GM21619 (cell line): ENCODE data around the gene WDR33.
"Not testable (repeated sequence)": the region's sequence is repeated elsewhere in the genome, so short reads cannot be mapped to it uniquely, and the experiment has no call there.

Source experiments
- ATAC-seq: cut with Tn5 transposase; IDR thresholded peaks from one replicate; pipeline ENCODE4 v1.9.1; 2021; ENCODE audit not compliant: unreplicated experiment

Gene WDR33

GRCh38 chr2:127811397-127812321, 688 bp upstream of the WDR33 start:
- ATAC-seq: peak; percentile 36

- ATAC-seq: no peak
These were observed 784 bp downstream of the WDR33 start for GRCh38 chr2:127810156-127810618.

- no peak for ATAC-seq
These were observed 3.2 kb downstream of the WDR33 start for GRCh38 chr2:127807678-127808353.

GRCh38 chr2:127806860-127807259, 4.1 kb downstream of the WDR33 start:
- not testable (repeated sequence) for ATAC-seq

GRCh38 chr2:127805491-127805890, 5.5 kb downstream of the WDR33 start:
- no peak for ATAC-seq

- no peak for ATAC-seq
These were observed 11.0 kb downstream of the WDR33 start for GRCh38 chr2:127799926-127800325.

- no peak for ATAC-seq
These were observed 14.6 kb downstream of the WDR33 start for GRCh38 chr2:127796389-127796788.

GRCh38 chr2:127794901-127795300, 16.1 kb downstream of the WDR33 start:
- ATAC-seq: not testable (repeated sequence)

GRCh38 chr2:127792805-127793204, 18.2 kb downstream of the WDR33 start:
- no peak for ATAC-seq

- no peak for ATAC-seq
These were observed 20.1 kb downstream of the WDR33 start for GRCh38 chr2:127790694-127791529.

- ATAC-seq: no peak
These were observed 24.7 kb downstream of the WDR33 start for GRCh38 chr2:127786048-127786809.

GRCh38 chr2:127784965-127785518, 25.9 kb downstream of the WDR33 start:
- ATAC-seq: no peak

GRCh38 chr2:127783101-127783500, 27.9 kb downstream of the WDR33 start:
- ATAC-seq: no peak

- ATAC-seq: no peak
These were observed 32.1 kb downstream of the WDR33 start for GRCh38 chr2:127778850-127779249.

GRCh38 chr2:127778447-127778846, 32.5 kb downstream of the WDR33 start:
- ATAC-seq: no peak

- no peak for ATAC-seq
These were observed 34.7 kb downstream of the WDR33 start for GRCh38 chr2:127776122-127776780.

GRCh38 chr2:127771756-127772155, 39.2 kb downstream of the WDR33 start:
- ATAC-seq: no peak

- ATAC-seq: no peak
These were observed 39.8 kb downstream of the WDR33 start for GRCh38 chr2:127770973-127771735.

- not testable (repeated sequence) for ATAC-seq
These were observed 40.4 kb downstream of the WDR33 start for GRCh38 chr2:127770534-127770933.
